PC-3 (cell line): ENCODE results near the gene STX12. TPM values are rescaled to one million over a fixed set of nuclear protein-coding genes. Genes with fewer than 3 reads are reported as not detected.

Experiments used
- ATAC-seq: fragments of 200-7000 bp; cut with Tn5 transposase; 2 replicates; pipeline ENCODE4 v1.9.1; 2020; ENCODE audit warnings: mild to moderate bottlenecking, moderate library complexity
- BruUV-seq: library from RNA; stranded (reverse); fragments of 400-500 nt; replicated peaks from 2 replicates; lab custom pipeline; 2021; lab: Mats Ljungman, UMichigan
- CTCF ChIA-PET: fragments of 300-600 bp; sonication (Branson Sonifier 250); formaldehyde crosslinking; loops from one replicate; lab custom pipeline; 2022; ENCODE audit warnings: antibody characterized with exemption; lab: Charles Lee
- POLR2A ChIA-PET: fragments of 300-600 bp; sonication (Branson Sonifier 250); formaldehyde crosslinking; loops from one replicate; lab custom pipeline; 2022; ENCODE audit warnings: antibody characterized with exemption; ENCODE audit not compliant: unreplicated experiment; lab: Charles Lee
- DNase-seq: peaks from one replicate; pipeline ENCODE4 v3.0.0-alpha.2; 2015
- H2AFZ ChIP-seq: fragments of 300-600 bp; sonication (generic); 2 replicates; pipeline ENCODE4 v1.6.0; 2016; ENCODE audit warnings: antibody characterized with exemption, low read length
- H3F3A ChIP-seq: fragments of 300-600 bp; sonication (generic); one replicate; pipeline ENCODE4 v1.6.0; 2017; ENCODE audit warnings: antibody characterized with exemption, low read length, control low read depth, mild to moderate bottlenecking; ENCODE audit not compliant: unreplicated experiment
- H3K27ac ChIP-seq: fragments of 300-600 bp; sonication (generic); 2 replicates; pipeline ENCODE4 v1.5.1; 2016; ENCODE audit warnings: mild to moderate bottlenecking, low read length
- H3K27me3 ChIP-seq: fragments of 300-600 bp; sonication (generic); 2 replicates; pipeline ENCODE4 v1.6.1; 2016; ENCODE audit warnings: low read length, mixed read lengths
- H3K36me3 ChIP-seq: fragments of 300-600 bp; sonication (generic); 2 replicates; pipeline ENCODE4 v1.6.1; 2016; ENCODE audit warnings: low read depth, mixed run types, low read length, mixed read lengths
- H3K4me1 ChIP-seq: fragments of 300-600 bp; sonication (generic); 2 replicates; pipeline ENCODE4 v1.5.1; 2016; ENCODE audit warnings: low read length; ENCODE audit not compliant: insufficient read depth
- H3K4me2 ChIP-seq: fragments of 300-600 bp; sonication (generic); 2 replicates; pipeline ENCODE4 v1.6.0; 2016; ENCODE audit warnings: low read length
- H3K4me3 ChIP-seq: fragments of 300-600 bp; sonication (generic); 2 replicates; pipeline ENCODE4 v1.5.1; 2016; ENCODE audit warnings: mild to moderate bottlenecking, low read length, mixed read lengths
- H3K79me2 ChIP-seq: fragments of 300-600 bp; sonication (generic); 2 replicates; pipeline ENCODE4 v1.6.1; 2017; ENCODE audit warnings: low read length, mixed read lengths
- H3K9ac ChIP-seq: fragments of 300-600 bp; sonication (generic); 2 replicates; pipeline ENCODE4 v1.6.0; 2016; ENCODE audit warnings: mild to moderate bottlenecking, low read length
- H3K9me2 ChIP-seq: fragments of 300-600 bp; sonication (generic); replicated peaks from 2 replicates; pipeline ENCODE4 v1.6.1; 2016; ENCODE audit warnings: mixed run types, low read length, mixed read lengths
- H3K9me3 ChIP-seq: fragments of 300-600 bp; sonication (generic); 2 replicates; pipeline ENCODE4 v1.6.1; 2016; ENCODE audit warnings: low read length, mixed read lengths
- H4K20me1 ChIP-seq: fragments of 300-600 bp; sonication (generic); 2 replicates; pipeline ENCODE4 v1.6.1; 2016; ENCODE audit warnings: low read length, mixed read lengths
- EZH2 ChIP-seq: fragments of 300-600 bp; sonication (generic); IDR thresholded peaks from one replicate; pipeline ENCODE4 v1.6.1; 2017; ENCODE audit warnings: antibody characterized with exemption, mild to moderate bottlenecking, low read length; ENCODE audit not compliant: unreplicated experiment
- EZH2phosphoT487 ChIP-seq: fragments of 300-600 bp; sonication (generic); IDR thresholded peaks from 2 replicates; pipeline ENCODE4 v1.6.1; 2018; ENCODE audit warnings: mild to moderate bottlenecking, antibody characterized with exemption, low read length, borderline replicate concordance
- intact Hi-C: fragments of 100-400 bp; cut with micrococcal nuclease; formaldehyde crosslinking; loops from 2 replicates; pipeline ENCODE4 v1.9.0; 2023
- total RNA-seq: library from RNA; depleted of rRNA; stranded (reverse); fragments of >200 nt; gene quantifications from 2 replicates; pipeline ENCODE4 v1.2.3, GENCODE V29; 2014
- TF ChIP-seq, protein P1 (sequence below): fragments of 300-600 bp; sonication (generic); conservative IDR thresholded peaks from 2 replicates; pipeline ENCODE4 v1.5.1; 2017; ENCODE audit warnings: antibody characterized with exemption, low read depth, mild to moderate bottlenecking, low read length

The STX12 gene
- total RNA-seq, 1 experiment from 2014 or later = 28.5 TPM

DNA sequence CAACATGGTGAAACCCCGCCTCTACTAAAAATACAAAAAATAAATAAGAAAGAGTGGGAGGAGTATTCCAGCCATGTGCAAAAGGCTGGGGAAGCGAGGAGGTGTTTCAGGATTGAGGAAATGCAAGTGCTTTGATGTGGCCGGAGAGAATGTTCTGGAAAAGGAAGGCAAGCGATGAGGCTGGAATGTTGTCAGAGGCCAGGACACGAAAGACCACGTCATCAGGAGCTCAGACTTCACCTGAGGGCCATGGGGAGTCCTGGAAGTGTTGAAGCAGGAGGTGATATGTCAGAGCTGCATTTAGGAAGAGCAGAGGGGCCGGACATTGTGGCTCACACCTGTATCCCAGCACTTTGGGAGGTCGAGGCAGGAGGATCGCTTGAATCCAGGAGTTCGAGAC is 88.4 kb downstream of the STX12 start:
- TF ChIP-seq, protein P1, sequence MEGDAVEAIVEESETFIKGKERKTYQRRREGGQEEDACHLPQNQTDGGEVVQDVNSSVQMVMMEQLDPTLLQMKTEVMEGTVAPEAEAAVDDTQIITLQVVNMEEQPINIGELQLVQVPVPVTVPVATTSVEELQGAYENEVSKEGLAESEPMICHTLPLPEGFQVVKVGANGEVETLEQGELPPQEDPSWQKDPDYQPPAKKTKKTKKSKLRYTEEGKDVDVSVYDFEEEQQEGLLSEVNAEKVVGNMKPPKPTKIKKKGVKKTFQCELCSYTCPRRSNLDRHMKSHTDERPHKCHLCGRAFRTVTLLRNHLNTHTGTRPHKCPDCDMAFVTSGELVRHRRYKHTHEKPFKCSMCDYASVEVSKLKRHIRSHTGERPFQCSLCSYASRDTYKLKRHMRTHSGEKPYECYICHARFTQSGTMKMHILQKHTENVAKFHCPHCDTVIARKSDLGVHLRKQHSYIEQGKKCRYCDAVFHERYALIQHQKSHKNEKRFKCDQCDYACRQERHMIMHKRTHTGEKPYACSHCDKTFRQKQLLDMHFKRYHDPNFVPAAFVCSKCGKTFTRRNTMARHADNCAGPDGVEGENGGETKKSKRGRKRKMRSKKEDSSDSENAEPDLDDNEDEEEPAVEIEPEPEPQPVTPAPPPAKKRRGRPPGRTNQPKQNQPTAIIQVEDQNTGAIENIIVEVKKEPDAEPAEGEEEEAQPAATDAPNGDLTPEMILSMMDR = no peak
- TF ChIP-seq EZH2phosphoT487 (no peak), EZH2 (no peak)
- ATAC-seq (no peak), DNase-seq (no peak)
- Histone ChIP-seq H3K4me1 (peaks cover 33% of the 10 kb centered on the region), H3K9me3 (no peaks in the 10 kb centered on the region), H3K27ac (no peak overlapping the region), H3K4me2 (no peak overlapping the region), H3F3A (no peaks in the 10 kb centered on the region), H3K4me3 (no peak overlapping the region), H2AFZ (no peak overlapping the region), H3K27me3 (no peaks in the 10 kb centered on the region), H3K9me2 (no peaks in the 10 kb centered on the region), H3K36me3 (no peaks in the 10 kb centered on the region), H3K9ac (no peak overlapping the region), H3K79me2 (no peaks in the 10 kb centered on the region), H4K20me1 (no peaks in the 10 kb centered on the region)
- POLR2A ChIA-PET = interaction anchor here (0.6 kb wide), 1 partner anchor 113 kb away, joined by 3 read pairs; no protein-coding TSS in a partner anchor
- CTCF ChIA-PET = no interaction called here
- BruUV-seq = no TSS peak
- intact Hi-C loops = no loop called here

DNA sequence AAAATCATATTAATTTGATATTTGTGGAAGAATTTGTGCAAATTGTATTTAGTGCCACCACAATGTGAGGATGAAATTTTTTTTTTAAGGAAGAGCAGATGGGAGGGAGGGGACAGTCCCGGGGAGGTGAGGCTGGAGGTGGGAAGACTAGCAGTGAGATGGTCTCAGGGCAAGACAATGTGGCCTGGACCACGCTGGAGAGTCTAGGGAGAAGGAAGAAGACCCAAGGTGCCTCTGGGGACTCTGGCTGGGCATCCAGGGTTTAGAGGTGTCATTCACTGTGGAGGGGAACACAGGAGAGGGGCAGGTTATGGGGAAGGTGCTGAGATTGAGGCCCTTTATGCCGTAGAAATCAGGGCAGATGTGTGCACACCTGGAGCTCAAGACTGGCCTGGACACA is 89.0 kb downstream of the STX12 start:
- Histone ChIP-seq H3K4me1 (peaks cover 33% of the 10 kb centered on the region), H3K9ac (no peak overlapping the region), H3K27me3 (no peaks in the 10 kb centered on the region), H2AFZ (no peak overlapping the region), H3K79me2 (no peaks in the 10 kb centered on the region), H3K9me2 (no peaks in the 10 kb centered on the region), H3K36me3 (no peaks in the 10 kb centered on the region), H3F3A (no peaks in the 10 kb centered on the region), H3K27ac (no peak overlapping the region), H3K9me3 (no peaks in the 10 kb centered on the region), H3K4me2 (no peak overlapping the region), H3K4me3 (no peak overlapping the region), H4K20me1 (no peaks in the 10 kb centered on the region)
- ATAC-seq (no peak), DNase-seq (no peak)
- ChIA-PET POLR2A (interaction anchor here (0.6 kb wide), 1 partner anchor 113 kb away, joined by 3 read pairs; no protein-coding TSS in a partner anchor), CTCF (no interaction called here)
- BruUV-seq = no TSS peak
- TF ChIP-seq, protein P1 = no peak
- TF ChIP-seq EZH2phosphoT487 (no peak), EZH2 (no peak)
- intact Hi-C loops = no loop called here

DNA sequence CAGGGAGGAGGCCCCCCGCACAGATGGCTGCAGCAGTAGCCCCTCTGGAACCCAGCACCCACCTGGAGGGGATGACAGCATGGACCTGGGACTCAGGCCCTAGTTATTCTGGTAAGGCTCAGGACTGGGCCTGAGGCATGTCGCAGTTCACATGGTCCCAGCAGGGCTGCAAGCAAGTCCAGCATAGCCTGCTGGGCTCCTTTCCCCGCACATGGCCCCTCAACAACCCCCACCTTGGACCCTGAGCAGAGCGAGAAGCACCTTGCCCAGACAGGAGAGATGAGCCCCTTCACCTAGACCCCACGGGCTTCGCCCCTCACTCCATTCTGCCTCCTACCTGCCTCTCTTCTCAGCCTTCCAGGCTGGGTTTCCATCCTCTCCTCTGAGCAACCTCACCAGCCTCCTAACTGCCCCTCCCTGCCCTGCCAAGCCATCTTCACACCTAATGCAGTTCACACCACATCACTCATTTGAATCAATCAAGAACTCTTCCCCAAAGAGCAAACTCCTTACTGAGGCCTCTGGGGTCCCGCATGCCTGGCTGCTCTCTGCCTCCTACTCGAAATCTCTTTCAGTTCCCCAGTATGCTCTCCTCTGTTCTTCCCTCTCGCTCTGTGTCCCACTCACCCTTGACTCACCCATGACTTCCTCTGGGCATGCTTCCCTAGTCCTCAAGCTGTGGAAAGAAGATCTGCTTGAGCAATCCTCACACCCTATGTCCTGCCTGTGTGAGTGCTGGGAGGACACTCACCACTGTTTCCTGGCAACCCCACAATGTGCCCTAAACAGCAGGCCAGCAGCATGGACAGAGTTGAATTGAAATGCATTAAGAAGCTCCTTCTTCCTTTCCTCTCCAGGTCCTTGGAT is 89.9 kb downstream of the STX12 start:
- H3K9me2 ChIP-seq = no peaks in the 10 kb centered on the region
- no peak overlapping the region for H3K4me3 ChIP-seq
- H3K79me2 ChIP-seq = no peaks in the 10 kb centered on the region
- no TSS peak for BruUV-seq
- ChIA-PET POLR2A (interaction anchor here (0.5 kb wide), 1 partner anchor 874 kb away, joined by 4 read pairs; the partner anchor contains the start of gene YTHDF2), CTCF (interaction anchor here (0.6 kb wide), 1 partner anchor 94 kb away, joined by 3 read pairs; no protein-coding TSS in a partner anchor)
- H3K27ac ChIP-seq = peak overlapping the region; percentile 90
- DNase-seq (peak; percentile 97), ATAC-seq (peak; percentile 99)
- H3K9me3 ChIP-seq = no peaks in the 10 kb centered on the region
- peaks cover 33% of the 10 kb centered on the region for H3K4me1 ChIP-seq
- no peaks in the 10 kb centered on the region for H4K20me1 ChIP-seq
- H2AFZ ChIP-seq = peak overlapping the region; percentile 23
- H3K27me3 ChIP-seq = no peaks in the 10 kb centered on the region
- no peak for TF ChIP-seq EZH2phosphoT487
- no peak for TF ChIP-seq EZH2
- TF ChIP-seq, protein P1 = no peak
- H3K4me2 ChIP-seq = peak overlapping the region; percentile 67
- no peaks in the 10 kb centered on the region for H3K36me3 ChIP-seq
- no peaks in the 10 kb centered on the region for H3F3A ChIP-seq
- H3K9ac ChIP-seq = peak overlapping the region; percentile 65
- intact Hi-C loops = loop anchor here (1.0 kb wide), 1 partner anchor 12 kb away; no protein-coding TSS in a partner anchor
